Uterine smooth muscle cell (primary cell): Measurements from ENCODE around the gene ATP9B. TPM values are rescaled to one million over a fixed set of nuclear protein-coding genes. Genes with fewer than 3 reads are reported as not detected.

ENCODE experiments used
- total RNA-seq: library from RNA; depleted of rRNA; stranded (reverse); fragments of >200 nt; gene quantifications from 2 replicates; pipeline ENCODE4 v1.2.3, GENCODE V29; 2014

The ATP9B gene
- 24.7 and 26.5 TPM in 2 replicates for total RNA-seq

GRCh38 chr18:79068937-79069716 lies at the start of gene ATP9B:
ATP9B (plus strand) TSS chr18:79069394; CDS start chr18:79069411, 17 bp downstream.

GRCh38 chr18:79395761-79396404 lies 326.7 kb downstream of the ATP9B start, which contains the start of gene NFATC1:
NFATC1 (plus strand) TSS chr18:79395930; CDS start chr18:79396225, 295 bp downstream.

Other genes starting within 250 kb of the ATP9B start
- not detected in 2 replicates for gene SALL3, start 89.6 kb upstream of the ATP9B start, total RNA-seq